IPS-18c (cell line): ENCODE measurements around the gene GADD45B.

ENCODE experiments used
- H3K4me3 ChIP-seq: 2 replicates; pipeline ENCODE4 v1.7.0; 2013; ENCODE audit warnings: low read depth, mild to moderate bottlenecking, low read length, moderate library complexity; ENCODE audit not compliant: insufficient read depth
- H3K9me3 ChIP-seq: one replicate; pipeline ENCODE4 v1.6.1; 2013; ENCODE audit warnings: mild to moderate bottlenecking, low read length, moderate library complexity; ENCODE audit not compliant: control insufficient read depth, insufficient read depth

Gene GADD45B

GRCh38 chr19:2475702-2476450 is at the start of gene GADD45B:
Gene GADD45B, plus strand, starts transcription at chr19:2476127. Its CDS starts 232 bp downstream, at chr19:2476359.
- Histone ChIP-seq H3K4me3 (peak within 1 kb of the TSS; percentile 71), H3K9me3 (no peaks in the 10 kb centered on the region)

- H3K9me3 ChIP-seq: no peaks in the 10 kb centered on the region
- H3K4me3 ChIP-seq: peak overlapping the region; percentile 92
These were observed 49.1 kb upstream of the GADD45B start for GRCh38 chr19:2426611-2427428.

GRCh38 chr19:2427429-2428320 is 48.3 kb upstream of the GADD45B start, which contains the start of gene TIMM13:
Gene TIMM13, minus strand, starts transcription at chr19:2427586. Its CDS starts 53 bp downstream, at chr19:2427533.
- H3K9me3 ChIP-seq: no peaks in the 10 kb centered on the region
- H3K4me3 ChIP-seq: peak within 1 kb of the TSS; percentile 92

GRCh38 chr19:2428321-2428690 is 47.6 kb upstream of the GADD45B start:
- Histone ChIP-seq H3K4me3 (peak overlapping the region; percentile 38; the same call in 1 of the 2 replicates), H3K9me3 (no peaks in the 10 kb centered on the region)

- Histone ChIP-seq H3K9me3 (no peaks in the 10 kb centered on the region), H3K4me3 (0 out of 2 replicates have a peak overlapping the region, but pooled peaks have one; percentile 38)
These were observed 46.9 kb upstream of the GADD45B start for GRCh38 chr19:2428756-2429711.

GRCh38 chr19:2429917-2430535 is 45.9 kb upstream of the GADD45B start:
- Histone ChIP-seq H3K9me3 (no peaks in the 10 kb centered on the region), H3K4me3 (no peak overlapping the region)

GRCh38 chr19:2431318-2432055 is 44.4 kb upstream of the GADD45B start:
- no peaks in the 10 kb centered on the region for H3K9me3 ChIP-seq
- no peak overlapping the region for H3K4me3 ChIP-seq

- no peak overlapping the region for H3K4me3 ChIP-seq
- H3K9me3 ChIP-seq: no peaks in the 10 kb centered on the region
These were observed 43.6 kb upstream of the GADD45B start for GRCh38 chr19:2432131-2432848.

GRCh38 chr19:2433854-2434253 is 42.1 kb upstream of the GADD45B start:
- no peaks in the 10 kb centered on the region for H3K9me3 ChIP-seq
- H3K4me3 ChIP-seq: no peak overlapping the region

GRCh38 chr19:2434267-2434666 is 41.7 kb upstream of the GADD45B start:
- Histone ChIP-seq H3K9me3 (no peaks in the 10 kb centered on the region), H3K4me3 (no peak overlapping the region)

- Histone ChIP-seq H3K9me3 (no peaks in the 10 kb centered on the region), H3K4me3 (no peak overlapping the region)
These were observed 41.1 kb upstream of the GADD45B start for GRCh38 chr19:2434721-2435265.

GRCh38 chr19:2436384-2436783 is 39.5 kb upstream of the GADD45B start:
- Histone ChIP-seq H3K4me3 (no peak overlapping the region), H3K9me3 (no peaks in the 10 kb centered on the region)

GRCh38 chr19:2436926-2437325 is 39.0 kb upstream of the GADD45B start:
- H3K4me3 ChIP-seq: no peak overlapping the region
- no peaks in the 10 kb centered on the region for H3K9me3 ChIP-seq

GRCh38 chr19:2438178-2438577 is 37.7 kb upstream of the GADD45B start:
- Histone ChIP-seq H3K4me3 (no peak overlapping the region), H3K9me3 (no peaks in the 10 kb centered on the region)
